ENCODE data around the gene HS6ST3. TPM values are rescaled to one million over a fixed set of nuclear protein-coding genes. Genes with fewer than 3 reads are reported as not detected.

HS6ST3 gene
- total RNA-seq, 1 experiment from 2014 or later = 0.11 TPM

DNA sequence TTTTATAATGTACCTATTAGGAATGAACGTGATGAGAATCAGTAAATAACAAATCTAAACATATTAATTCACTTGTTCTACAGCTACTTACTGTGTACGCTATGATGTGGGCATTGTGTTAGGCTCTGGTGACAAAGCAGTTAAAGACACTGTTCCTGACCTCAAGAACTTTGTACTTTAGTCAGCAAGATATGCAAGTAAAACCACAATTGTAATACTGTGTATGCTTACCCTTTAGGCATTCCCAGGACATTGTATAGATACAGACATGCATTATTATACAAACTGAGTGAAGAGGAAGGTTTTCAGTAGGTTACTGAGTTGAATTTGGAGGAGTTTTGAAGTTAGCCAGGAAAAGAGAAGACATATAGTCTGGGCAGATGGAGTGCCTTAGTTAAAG lies 435.8 kb downstream of the HS6ST3 start:
- Histone ChIP-seq H3K9ac (ENCODE audit: low read length) (no peak overlapping the region), H3K4me2 (ENCODE audit: low read length) (no peak overlapping the region), H3K79me2 (ENCODE audit: low read length) (no peaks in the 10 kb centered on the region), H3K36me3 (ENCODE audit: low read depth, low read length) (no peaks in the 10 kb centered on the region), H3F3A (ENCODE audit: low read length, unreplicated experiment) (no peaks in the 10 kb centered on the region), H3K27me3 (ENCODE audit: low read length) (no peaks in the 10 kb centered on the region), H4K20me1 (ENCODE audit: low read length) (no peaks in the 10 kb centered on the region), H3K9me2 (replicated peaks; ENCODE audit: low read length) (no peaks in the 10 kb centered on the region), H3K4me1 (ENCODE audit: insufficient read depth, low read length) (no peaks in the 10 kb centered on the region), H2AFZ (ENCODE audit: low read length) (no peak overlapping the region), H3K4me3 (ENCODE audit: low read length) (no peak overlapping the region), H3K27ac (ENCODE audit: low read length) (no peak overlapping the region), H3K9me3 (ENCODE audit: low read length) (no peaks in the 10 kb centered on the region)
- TF ChIP-seq, protein P1, sequence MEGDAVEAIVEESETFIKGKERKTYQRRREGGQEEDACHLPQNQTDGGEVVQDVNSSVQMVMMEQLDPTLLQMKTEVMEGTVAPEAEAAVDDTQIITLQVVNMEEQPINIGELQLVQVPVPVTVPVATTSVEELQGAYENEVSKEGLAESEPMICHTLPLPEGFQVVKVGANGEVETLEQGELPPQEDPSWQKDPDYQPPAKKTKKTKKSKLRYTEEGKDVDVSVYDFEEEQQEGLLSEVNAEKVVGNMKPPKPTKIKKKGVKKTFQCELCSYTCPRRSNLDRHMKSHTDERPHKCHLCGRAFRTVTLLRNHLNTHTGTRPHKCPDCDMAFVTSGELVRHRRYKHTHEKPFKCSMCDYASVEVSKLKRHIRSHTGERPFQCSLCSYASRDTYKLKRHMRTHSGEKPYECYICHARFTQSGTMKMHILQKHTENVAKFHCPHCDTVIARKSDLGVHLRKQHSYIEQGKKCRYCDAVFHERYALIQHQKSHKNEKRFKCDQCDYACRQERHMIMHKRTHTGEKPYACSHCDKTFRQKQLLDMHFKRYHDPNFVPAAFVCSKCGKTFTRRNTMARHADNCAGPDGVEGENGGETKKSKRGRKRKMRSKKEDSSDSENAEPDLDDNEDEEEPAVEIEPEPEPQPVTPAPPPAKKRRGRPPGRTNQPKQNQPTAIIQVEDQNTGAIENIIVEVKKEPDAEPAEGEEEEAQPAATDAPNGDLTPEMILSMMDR (conservative IDR thresholded peaks at IDR 0.05; ENCODE audit: low read depth, low read length) = no peak
- TF ChIP-seq EZH2phosphoT487 (IDR thresholded peaks at IDR 0.05; ENCODE audit: borderline replicate concordance, low read length) (no peak), EZH2 (IDR thresholded peaks at IDR 0.05; ENCODE audit: low read length, unreplicated experiment) (no peak)
- ATAC-seq = no peak
- BruUV-seq (replicated peaks) = no TSS peak
- intact Hi-C loops (cut with micrococcal nuclease) = no loop called here
- DNase-seq = no peak
- POLR2A ChIA-PET (ENCODE audit: unreplicated experiment) = no interaction called here
- CTCF ChIA-PET = no interaction called here

DNA sequence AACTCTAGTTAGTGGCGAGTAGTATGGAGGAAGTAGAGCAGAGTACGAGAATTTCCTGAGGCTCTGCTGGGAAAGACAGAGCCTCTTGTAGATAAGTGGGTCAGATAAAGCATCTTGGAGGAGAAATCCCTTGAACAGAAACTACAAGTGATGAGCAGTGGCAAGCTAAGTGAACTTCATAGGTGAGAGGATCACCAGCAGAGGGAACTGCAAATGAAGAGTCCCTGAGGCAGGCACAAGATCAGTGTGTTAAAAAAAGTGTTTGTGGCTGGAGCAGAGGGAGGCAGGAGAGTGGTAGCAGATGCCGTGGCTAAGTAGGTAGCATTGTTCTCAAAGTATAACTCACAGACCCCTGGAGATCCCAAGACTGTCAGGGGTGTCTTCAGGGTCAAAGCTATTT lies 437.6 kb downstream of the HS6ST3 start:
- Histone ChIP-seq H3F3A (ENCODE audit: low read length, unreplicated experiment) (no peaks in the 10 kb centered on the region), H4K20me1 (ENCODE audit: low read length) (no peaks in the 10 kb centered on the region), H3K4me3 (ENCODE audit: low read length) (no peak overlapping the region), H3K4me1 (ENCODE audit: insufficient read depth, low read length) (no peaks in the 10 kb centered on the region), H3K9ac (ENCODE audit: low read length) (no peak overlapping the region), H3K9me3 (ENCODE audit: low read length) (no peaks in the 10 kb centered on the region), H3K27ac (ENCODE audit: low read length) (no peak overlapping the region), H3K79me2 (ENCODE audit: low read length) (no peaks in the 10 kb centered on the region), H3K27me3 (ENCODE audit: low read length) (no peaks in the 10 kb centered on the region), H3K9me2 (replicated peaks; ENCODE audit: low read length) (no peaks in the 10 kb centered on the region), H3K4me2 (ENCODE audit: low read length) (no peak overlapping the region), H2AFZ (ENCODE audit: low read length) (no peak overlapping the region), H3K36me3 (ENCODE audit: low read depth, low read length) (no peaks in the 10 kb centered on the region)
- TF ChIP-seq EZH2phosphoT487 (IDR thresholded peaks at IDR 0.05; ENCODE audit: borderline replicate concordance, low read length) (no peak), EZH2 (IDR thresholded peaks at IDR 0.05; ENCODE audit: low read length, unreplicated experiment) (no peak)
- TF ChIP-seq, protein P1 (conservative IDR thresholded peaks at IDR 0.05; ENCODE audit: low read depth, low read length) = no peak
- intact Hi-C loops (cut with micrococcal nuclease) = no loop called here
- CTCF ChIA-PET = no interaction called here
- BruUV-seq (replicated peaks) = no TSS peak
- no peak for DNase-seq
- POLR2A ChIA-PET (ENCODE audit: unreplicated experiment) = no interaction called here
- no peak for ATAC-seq

DNA sequence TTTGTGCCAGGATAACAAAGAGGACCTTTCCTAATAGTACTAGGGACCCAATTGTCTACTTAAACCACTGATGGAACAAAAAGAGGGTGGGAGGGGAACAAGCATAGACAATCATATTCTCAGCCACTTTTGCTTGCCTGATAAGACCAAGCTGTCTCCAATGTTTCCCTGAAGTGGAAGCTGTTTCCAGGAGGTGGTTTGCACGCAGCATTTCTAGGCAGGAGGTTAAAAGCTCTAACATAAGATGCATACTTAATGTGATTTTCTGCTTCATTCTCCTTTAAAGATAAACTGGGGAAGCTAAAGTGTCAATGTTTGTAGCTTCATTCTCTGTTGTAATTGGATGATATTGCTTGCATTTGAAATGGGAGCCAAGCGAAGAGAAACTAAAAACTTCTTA lies 442.9 kb downstream of the HS6ST3 start:
- no TSS peak for BruUV-seq (replicated peaks)
- Histone ChIP-seq H3K4me1 (ENCODE audit: insufficient read depth, low read length) (no peaks in the 10 kb centered on the region), H3K4me3 (ENCODE audit: low read length) (no peak overlapping the region), H3K4me2 (ENCODE audit: low read length) (no peak overlapping the region), H3K27me3 (ENCODE audit: low read length) (no peaks in the 10 kb centered on the region), H3K9me3 (ENCODE audit: low read length) (no peaks in the 10 kb centered on the region), H3K79me2 (ENCODE audit: low read length) (no peaks in the 10 kb centered on the region), H4K20me1 (ENCODE audit: low read length) (no peaks in the 10 kb centered on the region), H3K9ac (ENCODE audit: low read length) (no peak overlapping the region), H2AFZ (ENCODE audit: low read length) (no peak overlapping the region), H3K36me3 (ENCODE audit: low read depth, low read length) (no peaks in the 10 kb centered on the region), H3K27ac (ENCODE audit: low read length) (no peak overlapping the region), H3F3A (ENCODE audit: low read length, unreplicated experiment) (no peaks in the 10 kb centered on the region), H3K9me2 (replicated peaks; ENCODE audit: low read length) (no peaks in the 10 kb centered on the region)
- ATAC-seq (no peak), DNase-seq (no peak)
- POLR2A ChIA-PET (ENCODE audit: unreplicated experiment) = no interaction called here
- CTCF ChIA-PET = no interaction called here
- intact Hi-C loops (cut with micrococcal nuclease) = no loop called here
- TF ChIP-seq EZH2phosphoT487 (IDR thresholded peaks at IDR 0.05; ENCODE audit: borderline replicate concordance, low read length) (no peak), EZH2 (IDR thresholded peaks at IDR 0.05; ENCODE audit: low read length, unreplicated experiment) (no peak)

Measured in PC-3 (cell line).